NCI-H1092 (cell line): Measurements from ENCODE around the gene TEDC2.
"Not testable (repeated sequence)": the region's sequence is repeated elsewhere in the genome, so short reads cannot be mapped to it uniquely, and the experiment has no call there.

ENCODE experiments used
- DNase-seq: peaks from one replicate; lab custom pipeline; 2025; lab: John Stamatoyannopoulos, UW

Gene TEDC2, protein sequence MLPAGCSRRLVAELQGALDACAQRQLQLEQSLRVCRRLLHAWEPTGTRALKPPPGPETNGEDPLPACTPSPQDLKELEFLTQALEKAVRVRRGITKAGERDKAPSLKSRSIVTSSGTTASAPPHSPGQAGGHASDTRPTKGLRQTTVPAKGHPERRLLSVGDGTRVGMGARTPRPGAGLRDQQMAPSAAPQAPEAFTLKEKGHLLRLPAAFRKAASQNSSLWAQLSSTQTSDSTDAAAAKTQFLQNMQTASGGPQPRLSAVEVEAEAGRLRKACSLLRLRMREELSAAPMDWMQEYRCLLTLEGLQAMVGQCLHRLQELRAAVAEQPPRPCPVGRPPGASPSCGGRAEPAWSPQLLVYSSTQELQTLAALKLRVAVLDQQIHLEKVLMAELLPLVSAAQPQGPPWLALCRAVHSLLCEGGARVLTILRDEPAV

DNA sequence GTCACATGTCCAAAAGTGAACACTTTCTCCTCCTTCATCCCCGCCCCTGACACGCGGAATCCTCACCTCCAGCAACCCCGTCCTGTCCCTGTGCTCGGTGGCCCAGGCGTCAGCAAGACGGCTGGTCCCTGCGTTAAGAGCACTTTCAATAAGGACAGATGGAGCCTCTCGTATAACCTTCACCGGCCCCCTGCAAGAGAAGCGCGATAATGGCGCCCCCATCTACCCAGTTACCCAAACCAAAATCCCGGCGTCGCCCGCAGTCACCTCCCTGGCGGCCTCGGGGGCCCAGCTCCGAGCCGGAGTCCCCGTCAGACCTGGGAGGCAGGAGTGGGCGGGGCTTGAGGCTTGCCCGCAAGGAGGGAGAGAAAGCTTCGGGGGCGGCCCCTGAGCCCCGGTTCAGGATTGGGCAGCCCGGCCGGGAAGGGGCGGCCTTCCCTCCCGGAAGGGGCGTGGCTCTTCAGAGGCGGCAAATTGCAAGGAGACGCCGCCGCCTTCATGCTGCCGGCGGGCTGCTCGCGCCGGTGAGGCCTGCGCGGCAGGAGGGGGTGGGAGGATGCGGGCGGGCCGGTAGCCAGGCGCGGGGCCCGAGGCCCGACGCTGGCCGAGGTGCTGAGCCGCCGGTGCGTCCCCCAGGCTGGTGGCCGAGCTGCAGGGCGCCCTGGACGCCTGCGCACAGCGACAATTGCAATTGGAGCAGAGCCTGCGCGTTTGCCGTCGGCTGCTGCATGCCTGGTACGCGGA lies at the start of gene TEDC2:
TSS of gene TEDC2 (plus strand) at position 463 of the 744 bp plus-strand sequence. CDS start at position 499, 36 bp downstream.
- peak; percentile 97 for DNase-seq

DNA sequence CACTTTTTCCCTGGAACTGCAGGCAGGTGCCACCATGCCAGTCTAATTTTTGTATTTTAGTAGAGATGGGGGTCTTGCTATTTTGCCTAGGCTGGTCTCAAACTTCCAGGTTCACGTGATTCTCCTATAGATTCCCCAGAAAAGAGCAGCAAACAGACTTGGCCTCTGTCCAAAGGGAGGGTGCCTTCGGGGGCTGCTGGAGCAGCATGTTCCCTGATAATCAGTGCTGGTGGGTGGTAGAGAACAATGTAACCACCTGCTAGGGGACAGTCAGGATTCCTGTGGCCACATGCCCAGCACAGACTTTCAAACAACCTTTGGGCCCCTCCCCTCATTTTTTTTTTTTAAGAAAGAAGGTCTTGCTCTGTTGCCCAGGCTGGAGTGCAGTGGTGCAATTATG lies 44.8 kb upstream of the TEDC2 start:
- no peak for DNase-seq

DNA sequence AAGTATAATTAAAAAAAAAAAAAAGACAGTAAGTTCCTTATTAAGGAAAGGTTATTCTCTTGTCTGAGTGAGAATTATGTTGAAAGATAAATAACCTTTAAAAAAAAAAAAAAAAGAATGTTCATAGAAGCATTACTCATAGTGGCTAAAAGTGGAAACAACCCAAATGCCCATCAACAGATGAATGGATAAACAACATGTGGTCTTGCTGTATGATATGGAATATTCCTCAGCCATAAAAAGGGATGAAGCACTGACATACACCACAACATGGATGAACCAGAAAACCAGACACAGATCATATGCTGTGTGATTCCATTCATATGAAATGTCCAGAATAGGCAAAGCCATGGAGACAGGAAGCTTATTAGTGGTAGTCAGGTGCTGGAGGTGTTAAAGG lies 39.9 kb upstream of the TEDC2 start:
- DNase-seq, result no peak

DNA sequence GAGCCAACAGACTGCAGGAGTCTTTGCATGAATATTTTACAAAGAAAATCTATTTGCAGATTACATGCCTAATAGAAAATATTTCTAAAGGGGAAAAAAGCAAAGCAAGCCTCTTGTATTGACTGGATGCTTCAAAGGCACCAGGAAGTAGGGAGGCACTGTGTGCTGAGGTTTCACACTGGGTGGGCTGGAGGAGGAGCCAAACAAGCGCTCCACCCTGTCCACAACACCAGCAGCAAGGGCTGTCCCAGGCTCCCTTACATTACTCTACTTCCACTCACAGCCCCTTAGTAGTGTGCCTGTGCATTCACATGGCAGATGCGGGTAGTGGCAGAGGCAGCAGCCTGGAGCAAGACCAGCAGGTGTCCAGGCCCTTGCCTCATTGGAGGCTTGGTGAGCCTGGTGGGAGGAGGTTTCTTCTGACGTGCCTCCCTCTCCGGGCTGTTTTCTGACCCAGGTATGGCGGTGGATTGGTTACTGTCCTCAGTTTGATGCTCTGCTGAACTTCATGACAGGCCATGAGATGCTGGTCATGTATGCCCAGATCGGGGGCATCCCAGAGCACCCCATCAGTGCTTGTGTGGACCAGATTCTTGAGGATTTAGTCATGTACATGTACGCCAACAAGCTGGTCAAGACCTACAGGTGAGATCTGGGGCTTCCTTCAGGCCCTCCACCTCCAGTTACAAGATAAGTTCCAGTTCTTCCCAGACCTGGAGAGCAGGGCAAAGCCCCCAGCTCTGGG lies 37.6 kb upstream of the TEDC2 start:
- no peak for DNase-seq

DNA sequence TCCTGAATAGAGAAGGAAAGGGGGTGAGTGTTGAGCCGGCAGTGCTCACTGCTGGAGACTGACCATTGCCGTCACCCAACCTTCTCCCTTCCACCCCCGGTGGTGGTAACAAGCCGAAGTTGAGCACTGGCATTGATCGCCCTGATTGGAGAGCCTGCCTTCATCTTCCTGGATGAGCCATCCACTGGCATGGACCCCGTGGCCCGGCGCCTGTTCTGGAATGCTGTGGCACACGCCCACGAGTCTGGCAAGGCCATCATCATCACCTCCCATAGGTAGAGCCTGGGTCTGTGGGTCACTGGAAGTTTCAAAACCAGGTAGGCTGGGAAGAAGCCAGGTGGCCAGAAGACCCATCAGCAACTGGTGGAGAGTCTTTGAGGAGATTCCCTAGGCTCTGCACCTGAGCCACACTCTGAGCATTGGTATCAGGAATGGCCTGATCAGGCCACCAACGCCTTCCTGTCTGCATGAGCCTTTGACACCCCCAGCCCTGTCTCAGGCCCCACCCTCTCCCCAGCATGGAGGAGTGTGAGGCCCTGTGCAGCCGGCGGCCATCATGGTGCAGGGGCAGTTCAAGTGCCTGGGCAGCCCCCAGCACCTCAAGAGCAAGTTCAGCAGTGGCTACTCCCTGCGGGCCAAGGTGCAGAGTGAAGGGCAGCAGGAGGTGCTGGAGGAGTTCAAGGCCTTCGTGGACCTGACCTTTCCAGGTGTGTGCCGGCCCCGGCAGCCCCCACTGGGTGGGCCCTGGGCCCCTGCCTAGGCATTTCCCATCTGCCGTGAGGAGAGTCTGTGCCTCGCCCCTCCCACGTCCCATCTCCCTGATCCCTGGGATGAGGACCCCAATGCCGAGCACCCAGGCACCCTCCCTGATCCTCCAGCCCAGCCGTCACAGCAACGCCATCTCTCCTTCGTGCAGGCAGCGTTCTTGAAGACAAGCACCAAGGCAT lies 35.6 kb upstream of the TEDC2 start:
- no peak for DNase-seq

DNA sequence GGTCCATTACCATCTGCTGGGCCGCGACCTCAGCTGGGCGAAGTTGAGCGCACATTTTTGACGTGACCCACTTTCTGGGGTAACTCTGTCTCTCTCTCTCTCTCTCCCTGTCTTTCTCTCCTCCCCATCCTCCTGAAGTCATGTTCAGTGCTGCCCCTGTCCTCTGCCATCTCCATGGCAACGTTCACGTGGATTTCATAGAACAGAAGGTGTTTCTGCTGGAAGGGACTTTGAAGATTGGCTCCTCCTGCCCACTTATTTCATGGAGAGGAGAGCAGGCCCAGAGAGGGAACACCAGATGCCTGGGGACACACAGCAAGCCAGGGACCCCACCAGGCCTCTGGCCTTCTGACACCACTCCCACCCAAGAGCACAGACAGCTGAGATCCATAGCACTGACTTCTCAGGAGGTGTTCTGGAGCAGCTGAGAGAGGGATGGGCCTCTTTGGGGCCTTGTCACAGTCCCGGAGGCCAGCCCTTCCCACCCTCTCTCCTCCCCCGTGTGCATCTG lies 34.8 kb upstream of the TEDC2 start:
- no peak for DNase-seq

DNA sequence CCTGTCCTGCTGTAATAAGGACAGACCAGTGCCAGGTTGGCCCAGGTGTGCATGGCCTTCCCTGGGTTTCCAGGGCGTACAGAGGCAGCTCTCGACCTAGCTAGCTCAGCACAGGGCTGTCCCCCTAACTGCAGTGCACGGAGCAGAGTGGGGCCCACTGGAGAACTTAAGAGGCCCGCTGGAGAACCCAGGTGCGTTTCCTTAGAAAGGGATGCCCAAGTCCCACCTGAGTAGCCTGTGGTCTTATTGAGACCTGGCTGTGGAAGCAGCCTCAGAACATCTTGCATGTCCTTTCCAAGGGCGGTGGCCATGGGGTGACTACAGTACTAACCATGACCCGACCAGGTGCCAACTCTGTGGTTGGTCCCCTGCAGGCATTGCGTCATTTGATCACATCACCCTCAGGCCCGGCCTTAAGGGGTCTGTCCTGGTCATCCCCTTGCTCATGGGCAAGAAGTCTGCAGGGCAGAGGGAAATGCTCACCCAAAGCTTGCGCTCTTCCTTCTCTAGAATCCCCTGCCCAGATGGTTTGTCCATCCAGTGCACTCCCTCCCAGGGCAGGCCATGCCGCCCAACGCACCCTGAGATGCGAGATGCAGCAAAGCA lies 34.0 kb upstream of the TEDC2 start:
- no peak for DNase-seq

DNA sequence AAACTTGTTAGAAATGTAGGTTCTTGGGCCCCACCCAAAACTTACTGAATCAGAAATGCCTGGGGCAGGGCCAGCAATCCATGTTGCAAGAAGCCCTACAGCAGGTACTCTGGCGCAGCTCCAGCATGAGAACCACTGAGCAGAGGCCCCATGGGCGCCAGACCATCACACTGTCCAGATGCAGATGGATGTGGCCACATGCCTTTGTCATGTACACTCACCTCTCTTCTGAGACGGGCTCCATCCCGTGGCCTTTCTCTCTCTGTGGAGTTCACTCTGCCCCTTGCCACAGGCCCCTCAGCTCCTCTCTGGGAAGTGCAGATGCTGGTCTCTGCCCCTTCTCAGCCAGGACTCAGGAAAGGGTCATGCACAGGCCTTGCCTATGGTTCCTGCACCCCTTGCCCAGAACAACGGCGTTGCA lies 33.0 kb upstream of the TEDC2 start:
- DNase-seq, result no peak

DNA sequence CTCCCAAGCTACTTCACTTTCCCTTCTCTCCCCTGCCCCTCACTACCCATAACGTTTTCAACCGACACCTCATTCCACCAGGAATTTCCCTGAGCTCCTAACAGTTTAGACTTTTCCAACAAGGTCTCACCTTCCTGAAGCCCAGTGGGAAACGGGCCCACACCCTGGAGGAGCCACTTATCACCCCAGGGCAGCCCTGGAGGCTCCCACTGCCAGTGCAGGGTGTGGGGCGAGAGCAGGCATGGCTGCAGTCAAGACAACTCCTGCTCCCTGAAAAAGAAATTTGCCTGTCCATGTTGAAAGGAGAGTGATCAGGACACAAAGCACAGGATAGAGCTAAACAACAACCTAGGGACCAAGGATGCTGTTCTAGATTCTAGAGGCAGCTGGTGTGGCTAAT lies 32.4 kb upstream of the TEDC2 start:
- DNase-seq, result no peak

DNA sequence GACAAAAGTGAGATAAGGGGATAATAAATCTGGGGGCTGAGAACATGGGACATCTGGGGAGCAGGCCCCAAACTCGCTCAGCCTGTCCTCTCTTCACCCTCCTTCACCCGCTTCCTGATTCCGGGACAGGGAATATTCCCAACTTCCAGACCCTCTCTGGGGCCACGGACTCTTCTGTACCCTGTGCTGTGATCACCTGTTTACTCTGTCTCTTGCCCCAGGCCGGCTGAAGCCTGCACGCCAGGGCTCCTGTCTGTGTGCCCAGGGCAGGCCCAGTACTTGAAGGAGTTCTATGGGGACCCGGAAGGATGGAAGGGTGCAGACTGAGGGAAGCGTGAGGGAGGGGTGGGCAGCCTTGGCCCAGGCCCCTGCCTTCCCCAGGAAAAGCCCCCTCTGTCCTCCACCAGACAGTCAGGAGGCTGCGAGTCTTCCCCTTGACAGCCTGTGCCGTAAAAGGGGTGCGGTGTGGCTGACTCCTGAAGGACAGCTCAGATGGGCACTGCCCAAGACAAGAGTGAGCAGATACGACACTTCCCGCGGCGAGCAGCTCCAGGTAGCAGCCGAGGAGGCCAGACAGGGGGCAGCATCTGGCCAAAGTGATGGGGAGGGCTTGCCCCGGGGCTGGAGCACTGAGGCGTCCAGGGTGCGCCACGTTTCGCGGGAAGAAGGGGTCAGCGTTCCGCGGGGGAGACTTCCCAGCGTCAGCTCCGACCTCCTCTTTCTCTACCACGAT lies 31.7 kb upstream of the TEDC2 start:
- no peak for DNase-seq

DNA sequence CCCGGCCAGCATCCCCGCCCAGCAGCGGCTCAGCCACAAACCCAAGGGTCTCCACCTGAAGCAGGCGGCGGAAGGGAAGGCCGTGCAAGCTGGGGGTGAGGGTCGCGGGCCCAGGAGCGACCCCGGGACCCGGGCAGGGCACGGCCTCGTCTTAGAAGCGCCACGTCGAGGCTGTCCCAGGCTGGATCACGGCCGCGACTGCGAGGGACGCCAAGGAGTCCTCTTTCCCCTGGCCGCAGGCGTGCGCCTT lies 31.2 kb upstream of the TEDC2 start:
- DNase-seq, result no peak

DNA sequence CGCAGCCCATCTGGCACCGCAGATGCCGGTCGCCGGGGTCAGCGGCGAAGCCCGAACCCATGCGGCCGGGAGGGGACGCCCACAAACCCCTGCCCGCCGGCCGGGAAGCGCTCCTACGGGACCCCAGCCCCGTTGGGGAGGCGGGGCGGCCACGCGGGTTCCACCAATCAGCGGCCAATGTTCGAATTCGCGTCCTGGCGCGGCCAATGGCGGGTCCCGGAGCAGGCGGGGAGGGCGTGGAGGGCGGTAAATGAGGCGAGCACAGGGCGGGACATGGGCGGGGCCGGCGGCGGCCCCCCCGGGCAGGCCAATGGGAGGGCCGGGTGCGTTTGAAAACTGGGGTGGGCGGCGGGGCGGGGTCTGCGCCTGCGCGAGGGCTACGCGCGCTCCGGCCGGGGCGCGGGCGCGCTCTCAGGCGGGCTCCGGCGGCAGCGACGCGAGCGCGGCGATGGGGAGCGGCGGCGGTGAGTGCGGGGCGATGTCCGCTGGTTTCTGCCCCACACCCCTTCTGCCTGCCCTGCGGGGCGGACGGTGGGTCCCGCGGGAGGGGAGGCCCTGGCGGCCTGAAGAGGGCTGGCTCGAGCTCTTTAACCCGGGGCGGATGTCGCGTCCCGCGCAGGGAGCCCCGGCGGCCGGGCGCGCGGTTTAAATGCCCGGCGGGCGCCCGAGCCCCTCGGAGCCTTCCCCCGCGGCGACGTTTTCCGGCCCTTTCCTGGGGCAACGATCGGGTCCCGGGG lies 30.7 kb upstream of the TEDC2 start, which contains the start of gene CCNF:
TSS of gene CCNF (plus strand) at position 414 of the 737 bp plus-strand sequence. CDS start at position 449, 35 bp downstream.
- peak; percentile 94 for DNase-seq

DNA sequence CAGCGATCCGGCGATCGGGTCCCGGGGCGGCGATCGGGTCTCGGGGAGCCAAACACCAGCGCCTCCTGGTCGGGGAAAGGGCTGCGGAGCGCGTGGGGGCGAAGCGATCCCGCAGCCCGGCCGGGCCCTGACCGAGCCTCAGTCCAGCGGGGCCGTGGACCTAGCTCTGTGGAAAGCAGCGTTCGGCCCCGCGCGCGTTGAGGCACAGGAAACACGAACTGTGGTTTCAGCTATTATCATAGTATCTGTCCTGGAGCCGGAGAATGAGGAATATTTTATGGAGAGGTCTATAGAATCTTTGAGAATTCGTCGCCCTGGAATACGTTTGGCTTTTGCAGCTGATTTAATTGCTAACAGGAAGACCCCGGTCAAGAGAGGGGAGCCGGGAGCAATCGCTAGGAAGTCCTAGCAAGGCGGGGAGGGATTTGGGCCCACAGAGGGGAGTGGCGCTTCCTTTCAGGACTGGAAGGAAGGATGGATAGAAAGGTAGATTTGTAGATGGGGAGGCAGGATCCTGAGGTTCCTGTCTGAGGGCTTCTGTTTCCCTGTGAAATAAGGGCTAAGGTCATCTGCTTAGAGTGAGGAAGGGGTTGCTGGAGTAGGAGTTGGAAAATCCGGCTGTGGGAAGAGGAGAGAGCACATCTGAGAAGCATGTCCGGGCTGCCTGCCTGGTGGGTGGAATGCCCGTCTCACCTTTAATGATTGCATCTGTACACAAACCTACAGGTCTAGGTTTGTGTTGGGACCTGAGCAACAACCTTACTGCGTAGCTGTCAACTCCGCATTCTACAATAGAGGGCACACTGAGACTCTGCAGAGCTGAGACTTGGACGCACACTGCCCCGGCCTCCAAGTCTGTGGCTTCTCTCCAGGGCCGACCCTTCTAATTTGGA lies 29.9 kb upstream of the TEDC2 start:
- no peak for DNase-seq

DNA sequence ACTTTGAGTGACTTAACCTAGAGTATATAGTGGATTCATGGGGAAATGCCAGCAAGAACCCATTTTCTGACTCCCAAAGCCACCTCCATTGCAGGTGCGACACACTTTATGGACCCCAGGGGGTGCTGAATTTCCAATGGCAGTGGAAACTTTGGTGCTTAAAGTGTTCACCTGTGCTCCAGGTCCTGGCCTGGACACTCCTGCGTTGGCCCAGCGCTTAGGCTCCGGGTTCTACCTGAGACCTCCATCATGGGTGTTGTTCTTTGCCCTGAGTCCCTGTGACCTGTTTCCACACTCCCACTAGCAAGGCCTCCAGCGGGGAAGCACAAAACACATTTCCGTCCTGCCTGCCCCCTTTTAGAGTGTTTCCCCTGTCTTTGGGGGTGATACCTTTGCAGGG lies 27.6 kb upstream of the TEDC2 start:
- no peak for DNase-seq

DNA sequence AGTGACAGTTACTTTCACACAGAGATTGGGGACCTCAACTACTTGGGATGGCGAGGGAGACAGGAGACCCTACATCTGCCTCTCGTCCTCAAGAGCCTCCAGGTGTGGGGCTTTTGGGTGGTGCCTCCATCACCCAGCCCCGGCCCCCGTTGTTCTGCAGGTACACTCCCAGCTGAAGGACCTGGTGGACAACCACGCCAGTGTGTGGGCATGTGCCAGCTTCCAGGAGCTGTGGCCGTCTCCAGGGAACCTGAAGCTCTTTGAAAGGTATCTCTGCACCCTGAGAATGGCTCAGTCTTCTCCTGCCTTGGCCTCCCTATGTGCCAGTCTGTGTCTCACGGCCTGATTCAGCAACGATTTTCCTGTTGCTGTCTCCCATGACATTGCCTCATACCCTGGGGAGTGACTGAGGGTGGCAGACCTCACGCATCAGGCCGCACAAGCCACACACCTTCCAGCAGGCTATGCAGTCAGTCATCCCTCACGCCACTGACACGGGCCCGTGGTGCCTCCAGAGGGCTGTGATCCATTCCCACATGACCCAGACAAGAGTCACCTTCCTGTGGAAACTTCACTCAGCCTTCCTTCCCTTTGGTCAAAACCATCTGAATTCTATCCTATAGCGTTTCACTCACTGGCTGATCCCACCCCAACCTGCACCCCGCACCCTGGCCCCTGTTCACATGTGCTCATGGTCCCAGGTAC lies 27.0 kb upstream of the TEDC2 start:
- no peak for DNase-seq

DNA sequence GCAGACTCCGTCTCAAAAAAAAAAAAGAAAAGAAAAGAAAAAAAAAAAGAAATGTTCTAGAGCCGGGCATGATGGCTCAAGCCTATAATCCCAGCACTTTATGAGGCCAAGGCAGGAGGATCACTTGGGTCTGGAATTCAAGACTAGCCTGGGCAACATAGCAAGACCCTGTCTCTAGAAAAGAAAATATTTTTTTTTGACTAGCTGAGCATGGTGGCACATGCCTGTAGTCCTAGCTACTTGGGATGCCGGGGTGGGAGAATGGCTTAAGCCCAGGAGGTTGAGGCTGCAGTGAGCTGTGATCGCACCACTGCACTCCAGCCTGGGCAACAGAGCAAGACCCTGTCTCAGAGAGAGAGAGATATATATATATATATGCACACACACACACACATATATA lies 24.7 kb upstream of the TEDC2 start:
- not testable (repeated sequence) for DNase-seq

DNA sequence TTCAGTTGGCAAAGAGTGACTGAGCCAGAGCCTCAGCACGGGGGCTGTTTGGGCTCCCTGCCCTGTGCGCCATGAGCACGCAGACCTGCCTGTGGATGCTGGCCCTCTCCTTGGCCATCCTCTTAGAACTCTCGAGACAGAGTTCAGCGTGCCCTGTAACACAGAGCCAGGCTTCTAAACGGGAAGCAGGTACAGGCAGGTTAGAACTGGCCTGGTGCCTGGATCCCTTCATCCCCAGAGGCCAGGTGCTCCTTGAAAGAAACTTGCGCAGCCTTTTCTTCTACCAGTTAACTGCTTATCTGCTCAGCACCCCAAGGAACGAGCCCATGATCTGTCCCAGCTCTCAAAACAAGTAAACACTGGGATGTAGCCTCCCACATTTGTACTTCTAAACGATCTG lies 23.8 kb upstream of the TEDC2 start:
- no peak for DNase-seq
